OCI-LY3 (cell line): ENCODE data around the gene ZSWIM2.

Experiments used
- H2AFZ ChIP-seq: fragments of 200-600, 300-600 bp; shearing (Covaris generic); 2 replicates; pipeline ENCODE4 v1.6.0; 2014; ENCODE audit warnings: antibody characterized with exemption, low read depth, low read length
- H3K27ac ChIP-seq: fragments of 200-600, 300-600 bp; sonication (generic); 2 replicates; pipeline ENCODE4 v1.5.1; 2014; ENCODE audit warnings: mild to moderate bottlenecking, low read length, moderate library complexity, mixed read lengths
- H3K27me3 ChIP-seq: fragments of 200-600, 300-600 bp; sonication (generic); 2 replicates; pipeline ENCODE4 v1.6.1; 2014; ENCODE audit warnings: low read depth, low read length, mixed read lengths
- H3K36me3 ChIP-seq: fragments of 200-600, 300-600 bp; sonication (generic); replicated peaks from 2 replicates; pipeline ENCODE3; 2014; ENCODE audit warnings: low read depth, low read length, mixed read lengths
- H3K4me1 ChIP-seq: fragments of 300-600, 200-600 bp; sonication (generic); 2 replicates; pipeline ENCODE4 v1.6.1; 2014; ENCODE audit warnings: low read length, mixed read lengths
- H3K4me2 ChIP-seq: fragments of 200-600, 300-600 bp; sonication (generic); 2 replicates; pipeline ENCODE4 v1.6.1; 2014; ENCODE audit warnings: low read length, mixed read lengths
- H3K4me3 ChIP-seq: fragments of 300-600, 200-600 bp; sonication (generic); 2 replicates; pipeline ENCODE4 v1.5.1; 2014; ENCODE audit warnings: antibody characterized with exemption, mild to moderate bottlenecking, low read length, moderate library complexity
- H3K79me2 ChIP-seq: fragments of 300-600, 200-600 bp; shearing (Covaris generic); 2 replicates; pipeline ENCODE4 v1.6.1; 2014; ENCODE audit warnings: mild to moderate bottlenecking, low read length, mixed read lengths
- H3K9ac ChIP-seq: fragments of 300-600, 200-600 bp; shearing (Covaris generic); 2 replicates; pipeline ENCODE4 v1.6.0; 2014; ENCODE audit warnings: mild to moderate bottlenecking, low read length, moderate library complexity
- H3K9me3 ChIP-seq: fragments of 200-600, 300-600 bp; shearing (Covaris generic); 2 replicates; pipeline ENCODE4 v1.6.1; 2014; ENCODE audit warnings: low read length, mixed read lengths; ENCODE audit not compliant: insufficient read depth
- H4K20me1 ChIP-seq: fragments of 200-600, 300-600 bp; sonication (generic); 2 replicates; pipeline ENCODE4 v1.6.1; 2016; ENCODE audit warnings: low read length, mixed read lengths; ENCODE audit not compliant: insufficient read depth
- EZH2phosphoT487 ChIP-seq: fragments of 200-600 bp; shearing (Covaris generic); IDR thresholded peaks from 2 replicates; pipeline ENCODE4 v1.6.1; 2018; ENCODE audit warnings: antibody characterized with exemption, mixed run types, low read depth
- TF ChIP-seq, protein P1 (sequence below): fragments of 200-600, 300-600 bp; sonication (generic); IDR thresholded peaks from 2 replicates; pipeline ENCODE4 v1.5.1; 2014; ENCODE audit warnings: antibody characterized with exemption, low read length, low read depth

ZSWIM2 gene

DNA sequence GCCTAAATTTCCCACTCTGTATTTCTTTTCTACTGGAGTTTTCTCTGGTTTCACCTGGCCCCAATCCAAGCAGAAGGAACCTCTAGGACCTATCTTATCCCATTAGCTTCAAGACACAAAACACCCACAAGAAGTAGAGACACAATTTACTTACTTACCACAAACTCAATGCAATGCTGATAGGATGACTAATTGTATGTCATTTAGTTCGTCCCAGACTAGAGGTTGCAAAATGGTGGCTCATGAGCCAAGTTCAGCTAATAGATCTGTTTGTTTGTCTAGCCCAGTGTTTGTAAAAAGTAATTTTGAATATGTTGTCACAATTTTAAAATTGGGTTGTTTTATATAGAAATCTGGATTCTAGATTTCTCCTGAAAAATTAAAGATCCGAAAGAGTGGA, 34.7 kb upstream of the ZSWIM2 start:
- Histone ChIP-seq H4K20me1 (no peaks in the 10 kb centered on the region), H3K4me3 (no peak overlapping the region), H3K36me3 (no peaks in the 10 kb centered on the region), H3K9me3 (no peaks in the 10 kb centered on the region), H3K27ac (no peak overlapping the region), H3K4me1 (peaks cover 9% of the 10 kb centered on the region), H2AFZ (no peak overlapping the region), H3K79me2 (no peaks in the 10 kb centered on the region), H3K27me3 (no peaks in the 10 kb centered on the region), H3K4me2 (no peak overlapping the region), H3K9ac (no peak overlapping the region)
- TF ChIP-seq, protein P1, sequence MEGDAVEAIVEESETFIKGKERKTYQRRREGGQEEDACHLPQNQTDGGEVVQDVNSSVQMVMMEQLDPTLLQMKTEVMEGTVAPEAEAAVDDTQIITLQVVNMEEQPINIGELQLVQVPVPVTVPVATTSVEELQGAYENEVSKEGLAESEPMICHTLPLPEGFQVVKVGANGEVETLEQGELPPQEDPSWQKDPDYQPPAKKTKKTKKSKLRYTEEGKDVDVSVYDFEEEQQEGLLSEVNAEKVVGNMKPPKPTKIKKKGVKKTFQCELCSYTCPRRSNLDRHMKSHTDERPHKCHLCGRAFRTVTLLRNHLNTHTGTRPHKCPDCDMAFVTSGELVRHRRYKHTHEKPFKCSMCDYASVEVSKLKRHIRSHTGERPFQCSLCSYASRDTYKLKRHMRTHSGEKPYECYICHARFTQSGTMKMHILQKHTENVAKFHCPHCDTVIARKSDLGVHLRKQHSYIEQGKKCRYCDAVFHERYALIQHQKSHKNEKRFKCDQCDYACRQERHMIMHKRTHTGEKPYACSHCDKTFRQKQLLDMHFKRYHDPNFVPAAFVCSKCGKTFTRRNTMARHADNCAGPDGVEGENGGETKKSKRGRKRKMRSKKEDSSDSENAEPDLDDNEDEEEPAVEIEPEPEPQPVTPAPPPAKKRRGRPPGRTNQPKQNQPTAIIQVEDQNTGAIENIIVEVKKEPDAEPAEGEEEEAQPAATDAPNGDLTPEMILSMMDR: no peak
- TF ChIP-seq EZH2phosphoT487: no peak

DNA sequence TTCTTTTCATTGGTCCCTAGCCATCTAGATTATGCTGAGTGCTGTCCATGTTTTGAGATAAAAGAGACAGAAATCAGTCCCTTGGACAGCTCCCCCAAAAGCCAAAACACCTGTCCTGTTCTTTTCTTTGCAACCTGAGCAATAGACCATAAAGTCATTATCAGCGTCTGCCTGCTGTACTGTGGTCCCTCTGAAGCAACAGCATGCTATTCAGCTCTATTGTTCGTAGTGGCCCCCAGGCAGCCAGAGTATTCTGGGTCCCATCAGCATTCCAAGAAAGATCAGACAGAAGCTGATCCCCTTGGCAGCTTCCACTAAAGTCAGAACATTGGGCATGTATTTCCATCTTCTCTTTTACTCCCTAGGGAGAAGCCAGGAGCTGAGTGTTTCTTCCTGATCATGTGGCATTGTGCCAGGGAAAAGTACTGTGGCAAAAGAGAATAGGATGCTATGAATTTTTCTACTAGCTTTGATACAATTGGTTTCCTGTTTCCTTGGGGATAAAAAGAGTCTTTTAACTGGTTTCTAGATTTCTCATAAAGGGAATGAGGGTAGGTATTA, 33.6 kb upstream of the ZSWIM2 start:
- H4K20me1 ChIP-seq: no peaks in the 10 kb centered on the region
- no peak for TF ChIP-seq EZH2phosphoT487
- TF ChIP-seq, protein P1: no peak
- H3K4me3 ChIP-seq: no peak overlapping the region
- H3K9ac ChIP-seq: no peak overlapping the region
- no peaks in the 10 kb centered on the region for H3K79me2 ChIP-seq
- H3K4me2 ChIP-seq: no peak overlapping the region
- H3K27ac ChIP-seq: no peak overlapping the region
- no peaks in the 10 kb centered on the region for H3K27me3 ChIP-seq
- no peak overlapping the region for H2AFZ ChIP-seq
- no peaks in the 10 kb centered on the region for H3K36me3 ChIP-seq
- no peaks in the 10 kb centered on the region for H3K9me3 ChIP-seq
- H3K4me1 ChIP-seq: peaks cover 7% of the 10 kb centered on the region

DNA sequence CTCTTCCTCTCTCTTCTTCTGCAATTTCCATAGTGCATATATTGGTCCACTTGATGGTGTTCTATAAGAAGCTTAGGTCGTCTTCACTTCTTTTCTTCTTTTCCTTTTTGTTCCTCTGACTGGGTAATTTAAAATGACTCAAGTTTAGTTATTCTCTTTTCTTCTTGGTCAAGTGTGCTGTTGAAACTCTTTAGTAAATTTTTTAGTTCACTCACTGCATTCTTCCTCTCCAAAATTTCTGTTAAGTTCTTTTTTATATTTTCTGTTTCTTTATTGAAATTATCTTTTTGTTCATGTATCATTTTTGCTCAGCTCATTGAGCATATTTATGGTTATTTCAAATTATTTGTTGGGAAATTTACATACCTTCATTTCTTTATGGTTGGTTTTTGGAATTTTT, 32.7 kb upstream of the ZSWIM2 start:
- no peaks in the 10 kb centered on the region for H4K20me1 ChIP-seq
- H3K9me3 ChIP-seq: no peaks in the 10 kb centered on the region
- no peaks in the 10 kb centered on the region for H3K36me3 ChIP-seq
- no peaks in the 10 kb centered on the region for H3K27me3 ChIP-seq
- no peaks in the 10 kb centered on the region for H3K79me2 ChIP-seq
- H3K4me1 ChIP-seq: no peaks in the 10 kb centered on the region
- H3K4me3 ChIP-seq: no peak overlapping the region
- no peak overlapping the region for H2AFZ ChIP-seq
- no peak overlapping the region for H3K27ac ChIP-seq
- TF ChIP-seq EZH2phosphoT487: no peak
- TF ChIP-seq, protein P1: no peak
- no peak overlapping the region for H3K4me2 ChIP-seq
- no peak overlapping the region for H3K9ac ChIP-seq

DNA sequence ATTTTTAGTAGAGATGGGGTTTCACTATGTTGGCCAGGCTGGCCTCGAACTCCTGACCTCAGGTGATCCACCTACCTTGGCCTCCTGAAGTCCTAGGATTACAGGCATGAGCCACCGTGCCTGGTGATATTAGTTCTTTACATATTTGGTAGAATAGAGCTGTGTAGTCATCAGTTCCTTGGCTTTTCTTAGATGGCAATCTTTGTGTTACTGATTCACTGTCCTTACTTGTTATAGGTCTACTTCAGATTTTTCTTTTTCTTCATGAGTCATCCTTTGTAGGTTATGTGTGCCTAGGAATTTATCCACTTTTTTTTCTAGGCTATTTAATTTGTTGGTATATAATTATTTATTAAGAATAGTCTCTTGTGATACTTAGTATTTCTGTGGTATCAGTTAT, 30.3 kb upstream of the ZSWIM2 start:
- Histone ChIP-seq H3K4me3 (no peak overlapping the region), H3K27ac (no peak overlapping the region), H4K20me1 (no peaks in the 10 kb centered on the region), H3K4me2 (no peak overlapping the region), H3K9ac (no peak overlapping the region), H2AFZ (no peak overlapping the region), H3K79me2 (no peaks in the 10 kb centered on the region), H3K9me3 (no peaks in the 10 kb centered on the region), H3K27me3 (no peaks in the 10 kb centered on the region), H3K4me1 (no peaks in the 10 kb centered on the region), H3K36me3 (no peaks in the 10 kb centered on the region)
- TF ChIP-seq EZH2phosphoT487: no peak
- TF ChIP-seq, protein P1: no peak
